ENCODE measurements around the gene CEMIP.

GRCh38 chr15:80744826-80745225 is 34.3 kb upstream of the CEMIP start:
- TF ChIP-seq CTCF (IDR thresholded peaks at IDR 0.05) (no peak), EZH2phosphoT487 (IDR thresholded peaks at IDR 0.05) (no peak), EZH2 (IDR thresholded peaks at IDR 0.05) (no peak)

Measured in neural progenitor cell (in vitro differentiated cells).